HG03521 (cell line): ENCODE results near the gene SMYD4.
"Not testable (repeated sequence)": the region's sequence is repeated elsewhere in the genome, so short reads cannot be mapped to it uniquely, and the experiment has no call there.

Experiments used
- ATAC-seq: cut with Tn5 transposase; IDR thresholded peaks from one replicate; pipeline ENCODE4 v1.9.1; 2021; ENCODE audit warnings: mild to moderate bottlenecking, moderate library complexity; ENCODE audit not compliant: unreplicated experiment

Gene SMYD4

GRCh38 chr17:1786708-1787107 is 43.0 kb downstream of the SMYD4 start:
- no peak for ATAC-seq

- no peak for ATAC-seq
Observed at GRCh38 chr17:1785930-1786329, 43.8 kb downstream of the SMYD4 start.

- ATAC-seq: no peak
Observed at GRCh38 chr17:1783834-1784611, 45.7 kb downstream of the SMYD4 start.

GRCh38 chr17:1783271-1783670 is 46.4 kb downstream of the SMYD4 start:
- ATAC-seq: no peak

GRCh38 chr17:1782171-1782567 is 47.5 kb downstream of the SMYD4 start:
- no peak for ATAC-seq

- no peak for ATAC-seq
Observed at GRCh38 chr17:1779571-1780131, 50.1 kb downstream of the SMYD4 start.

GRCh38 chr17:1776857-1777256 is 52.8 kb downstream of the SMYD4 start:
- ATAC-seq: no peak

GRCh38 chr17:1776328-1776727 is 53.4 kb downstream of the SMYD4 start:
- no peak for ATAC-seq

GRCh38 chr17:1774390-1775176 is 55.1 kb downstream of the SMYD4 start:
- no peak for ATAC-seq

- no peak for ATAC-seq
Observed at GRCh38 chr17:1773696-1774181, 56.0 kb downstream of the SMYD4 start.

- ATAC-seq: not testable (repeated sequence)
Observed at GRCh38 chr17:1773000-1773695, 56.6 kb downstream of the SMYD4 start.

GRCh38 chr17:1769822-1770477 is 59.8 kb downstream of the SMYD4 start:
- no peak for ATAC-seq

GRCh38 chr17:1767358-1767757 is 62.3 kb downstream of the SMYD4 start:
- no peak for ATAC-seq

- no peak for ATAC-seq
Observed at GRCh38 chr17:1766382-1767135, 63.1 kb downstream of the SMYD4 start.

- no peak for ATAC-seq
Observed at GRCh38 chr17:1765576-1765975, 64.1 kb downstream of the SMYD4 start.

- ATAC-seq: not testable (repeated sequence)
Observed at GRCh38 chr17:1764705-1765104, 65.0 kb downstream of the SMYD4 start.

- ATAC-seq: no peak
Observed at GRCh38 chr17:1764284-1764683, 65.4 kb downstream of the SMYD4 start.

GRCh38 chr17:1762901-1763898 is 66.5 kb downstream of the SMYD4 start:
- no peak for ATAC-seq
